Measurements from ENCODE around the gene GARIN5B.
"Not testable (repeated sequence)": the region's sequence is repeated elsewhere in the genome, so short reads cannot be mapped to it uniquely, and the experiment has no call there.

Gene GARIN5B

DNA sequence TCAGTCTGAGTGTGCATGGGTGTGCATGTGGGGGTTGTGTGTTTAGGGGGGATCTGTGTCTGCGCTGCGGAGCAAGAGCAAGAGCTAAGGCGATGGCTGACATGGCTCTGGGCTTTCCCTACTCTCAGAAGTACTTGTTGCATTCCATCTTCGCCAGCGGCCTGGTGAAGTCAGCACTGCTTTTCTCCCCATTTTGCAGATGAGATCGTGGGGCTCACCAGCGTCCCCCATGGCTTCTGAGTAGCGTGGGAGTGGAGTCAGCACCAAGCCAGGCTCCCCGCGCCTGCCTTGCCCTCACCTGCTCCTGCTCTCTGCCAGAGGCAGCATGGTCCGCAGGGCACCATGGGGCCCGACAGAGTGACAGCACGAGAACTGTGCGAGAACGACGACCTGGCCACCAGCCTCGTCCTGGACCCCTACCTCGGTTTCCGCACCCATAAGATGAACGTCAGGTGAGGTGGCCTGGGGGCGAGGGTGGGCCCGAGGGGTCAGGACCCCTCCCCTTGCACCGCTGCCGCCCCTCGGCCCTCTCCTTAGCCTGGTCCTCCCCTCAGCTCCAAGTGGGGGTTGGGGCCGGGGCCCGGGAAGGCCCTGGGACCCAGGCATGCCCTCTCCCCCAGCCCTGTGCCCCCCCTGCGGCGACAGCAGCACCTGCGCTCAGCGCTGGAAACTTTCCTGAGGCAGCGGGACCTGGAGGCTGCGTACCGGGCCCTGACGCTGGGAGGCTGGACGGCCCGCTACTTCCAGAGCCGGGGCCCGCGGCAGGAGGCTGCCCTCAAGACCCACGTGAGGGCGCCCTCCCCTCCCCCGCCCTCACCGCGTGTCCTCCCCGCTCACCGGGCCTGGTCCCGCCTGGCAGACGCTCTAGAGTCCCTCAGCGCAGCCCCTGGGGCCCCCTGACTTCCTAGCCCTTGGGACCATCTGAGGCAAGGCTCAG lies 21.2 kb downstream of the GARIN5B start:
- Mint-ChIP-seq H3K27ac (peak overlapping the region; percentile 40), H3K4me1 (peaks cover 27% of the 10 kb centered on the region), H3K36me3 (peaks cover 23% of the 10 kb centered on the region), H3K4me3 (peak overlapping the region; percentile 90), H3K9me3 (no peaks in the 10 kb centered on the region), H3K27me3 (peaks cover 5% of the 10 kb centered on the region)
- DNase-seq, result no peak
- CTCF ChIA-PET, result no interaction called here

DNA sequence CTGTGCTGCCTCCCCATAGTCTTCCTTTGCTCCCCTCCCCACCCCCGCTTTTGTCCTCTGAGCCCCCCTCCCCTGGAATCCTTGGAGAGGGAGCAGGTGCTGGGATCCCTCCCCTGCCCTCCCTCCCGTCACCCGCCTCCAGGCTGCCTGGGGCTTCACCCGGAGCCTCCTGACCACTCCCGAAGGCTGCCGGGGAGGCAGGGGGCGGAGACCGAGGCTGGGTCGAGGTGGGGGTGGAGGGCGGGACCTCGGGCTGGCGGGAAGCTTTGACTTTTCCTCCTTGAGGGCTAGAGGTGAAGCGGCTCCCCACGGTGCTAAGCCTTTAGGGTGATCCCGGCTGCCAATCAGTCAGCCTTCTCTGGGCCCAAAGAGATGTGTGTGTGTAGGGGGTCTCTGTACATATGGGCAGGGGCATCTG lies 21.9 kb downstream of the GARIN5B start:
- H3K4me3 Mint-ChIP-seq, result peak overlapping the region; percentile 90
- DNase-seq, result peak; percentile 82
- H3K36me3 Mint-ChIP-seq, result peaks cover 23% of the 10 kb centered on the region
- H3K27me3 Mint-ChIP-seq, result peaks cover 8% of the 10 kb centered on the region
- CTCF ChIA-PET, result no interaction called here
- peak overlapping the region; percentile 92 for H3K27ac Mint-ChIP-seq
- no peaks in the 10 kb centered on the region for H3K9me3 Mint-ChIP-seq
- peaks cover 27% of the 10 kb centered on the region for H3K4me1 Mint-ChIP-seq

DNA sequence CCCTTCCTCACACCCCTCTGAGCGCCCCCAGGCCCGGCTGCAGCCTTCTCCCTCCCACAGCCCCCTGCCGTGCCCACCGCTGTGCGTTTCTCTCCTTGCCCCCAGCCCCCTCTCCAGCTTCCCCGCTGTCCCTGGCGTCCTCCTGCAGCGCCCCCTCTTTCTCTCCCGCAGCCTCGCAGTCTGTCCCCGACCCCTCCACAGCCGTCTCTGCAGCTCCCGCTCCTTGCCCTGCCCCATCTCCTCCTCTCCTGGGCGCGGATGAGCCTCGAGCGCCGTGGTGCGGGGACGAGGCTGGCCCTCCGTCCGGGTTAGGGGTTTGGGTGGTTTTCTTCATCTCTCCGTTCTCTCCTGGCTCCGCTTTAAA lies 22.3 kb downstream of the GARIN5B start:
- H3K27ac Mint-ChIP-seq, result peak overlapping the region; percentile 92

GRCh38 chr19:55339889-55340783 lies 22.9 kb downstream of the GARIN5B start:
- no peak for DNase-seq
- Mint-ChIP-seq H3K4me3 (peak overlapping the region; percentile 90), H3K27ac (peak overlapping the region; percentile 94), H3K36me3 (peaks cover 18% of the 10 kb centered on the region), H3K4me1 (peaks cover 27% of the 10 kb centered on the region), H3K27me3 (peaks cover 19% of the 10 kb centered on the region), H3K9me3 (no peaks in the 10 kb centered on the region)
- CTCF ChIA-PET, result interaction anchor here (1.0 to 1.8 kb wide), 6 partner anchors 38 to 199 kb away, joined by 3 to 12 read pairs (median 4); partner anchors contain the start of genes PPP6R1 and TMEM238

More for the DNA sequence above, 22.3 kb downstream of the GARIN5B start:
- peaks cover 13% of the 10 kb centered on the region for H3K27me3 Mint-ChIP-seq
- peak; percentile 52 for DNase-seq
- peak overlapping the region; percentile 90 for H3K4me3 Mint-ChIP-seq
- H3K36me3 Mint-ChIP-seq, result peaks cover 23% of the 10 kb centered on the region
- H3K4me1 Mint-ChIP-seq, result peaks cover 27% of the 10 kb centered on the region
- H3K9me3 Mint-ChIP-seq, result no peaks in the 10 kb centered on the region
- CTCF ChIA-PET, result no interaction called here

DNA sequence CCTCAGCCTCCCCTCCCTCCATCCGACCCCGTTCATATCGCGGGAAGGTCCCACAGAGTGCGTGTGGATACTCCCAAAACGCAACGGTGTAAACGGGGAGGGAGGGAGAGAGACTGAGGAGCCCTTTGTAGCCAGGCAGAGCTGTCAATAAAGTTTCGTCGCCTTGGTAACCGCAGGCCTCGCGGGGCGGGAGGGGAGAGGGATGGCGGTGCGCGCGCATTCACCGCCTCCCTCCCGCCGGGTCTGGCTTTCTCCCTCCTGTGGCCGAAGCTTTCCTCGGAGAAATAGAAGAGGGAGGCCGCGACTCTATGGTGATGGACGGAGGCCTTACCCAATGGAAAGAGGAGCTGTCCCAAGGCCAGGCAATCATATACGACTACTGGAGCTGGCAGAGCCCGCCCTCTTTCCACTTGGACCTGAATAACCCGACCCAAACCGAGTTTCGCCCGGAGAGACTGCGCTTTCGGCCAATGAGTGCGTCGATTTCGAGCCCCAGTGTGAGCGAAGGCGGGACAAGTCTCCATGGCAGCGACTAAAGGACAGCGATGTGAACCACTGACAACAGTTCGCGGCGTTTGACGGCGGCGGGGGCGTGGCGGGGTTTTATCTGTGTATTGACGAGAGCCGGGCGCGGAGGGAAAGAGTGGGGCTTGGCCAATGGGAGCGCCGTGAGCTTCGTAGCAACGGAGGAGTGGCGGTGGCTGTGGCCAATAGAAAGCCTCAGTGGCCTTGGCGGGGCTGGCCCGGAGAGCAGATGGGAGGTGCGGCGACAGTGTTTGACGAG lies 23.8 kb downstream of the GARIN5B start, which contains the start of gene KMT5C:
KMT5C (plus strand) TSS at position 772 of the 784 bp plus-strand sequence. CDS start 2,061 bp downstream, outside the sequence.
- Mint-ChIP-seq H3K4me1 (peaks cover 27% of the 10 kb centered on the region), H3K9me3 (no peaks in the 10 kb centered on the region), H3K27ac (peak within 1 kb of the TSS; percentile 94), H3K4me3 (peak within 1 kb of the TSS; percentile 90), H3K36me3 (peaks cover 16% of the 10 kb centered on the region), H3K27me3 (peaks cover 21% of the 10 kb centered on the region)
- DNase-seq, result peak; percentile 100
- CTCF ChIA-PET, result interaction anchor here (0.6 to 1.8 kb wide), 9 partner anchors 36 to 199 kb away, joined by 3 to 12 read pairs (median 4); partner anchors contain the start of genes PPP6R1 and TMEM238

DNA sequence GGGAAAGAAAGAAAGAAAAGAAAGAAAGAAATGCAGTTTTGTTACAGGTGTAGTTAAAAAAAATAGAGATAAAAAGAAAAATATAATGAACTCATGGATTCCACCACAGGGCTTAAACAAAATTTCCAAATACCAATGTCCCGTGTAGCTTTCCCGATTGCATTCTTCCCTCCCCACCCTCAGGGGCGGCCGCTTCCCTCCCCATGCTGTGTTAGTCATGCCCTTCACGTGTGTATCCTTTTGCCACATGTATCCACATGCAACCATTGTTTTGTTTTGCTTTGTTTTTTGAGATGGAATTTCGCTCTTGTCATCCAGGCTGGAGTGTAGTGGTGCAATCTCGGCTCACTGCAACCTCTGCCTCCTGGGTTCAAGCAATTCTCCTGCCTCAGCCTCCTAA lies 27.0 kb downstream of the GARIN5B start:
- Mint-ChIP-seq H3K27me3 (peaks cover 38% of the 10 kb centered on the region), H3K27ac (no peak overlapping the region), H3K4me3 (no peak overlapping the region), H3K4me1 (peaks cover 21% of the 10 kb centered on the region), H3K36me3 (peaks cover 1% of the 10 kb centered on the region), H3K9me3 (no peaks in the 10 kb centered on the region)
- no peak for DNase-seq
- CTCF ChIA-PET, result interaction anchor here (2.5 kb wide), 1 partner anchor 34 kb away, joined by 12 read pairs; no protein-coding TSS in a partner anchor

GRCh38 chr19:55333870-55334269 lies 29.2 kb downstream of the GARIN5B start:
- DNase-seq, result no peak
- H3K27ac Mint-ChIP-seq, result no peak overlapping the region
- H3K4me3 Mint-ChIP-seq, result no peak overlapping the region
- H3K27me3 Mint-ChIP-seq, result peaks cover 42% of the 10 kb centered on the region
- H3K4me1 Mint-ChIP-seq, result peaks cover 7% of the 10 kb centered on the region
- H3K36me3 Mint-ChIP-seq, result no peaks in the 10 kb centered on the region
- CTCF ChIA-PET, result no interaction called here
- no peaks in the 10 kb centered on the region for H3K9me3 Mint-ChIP-seq

DNA sequence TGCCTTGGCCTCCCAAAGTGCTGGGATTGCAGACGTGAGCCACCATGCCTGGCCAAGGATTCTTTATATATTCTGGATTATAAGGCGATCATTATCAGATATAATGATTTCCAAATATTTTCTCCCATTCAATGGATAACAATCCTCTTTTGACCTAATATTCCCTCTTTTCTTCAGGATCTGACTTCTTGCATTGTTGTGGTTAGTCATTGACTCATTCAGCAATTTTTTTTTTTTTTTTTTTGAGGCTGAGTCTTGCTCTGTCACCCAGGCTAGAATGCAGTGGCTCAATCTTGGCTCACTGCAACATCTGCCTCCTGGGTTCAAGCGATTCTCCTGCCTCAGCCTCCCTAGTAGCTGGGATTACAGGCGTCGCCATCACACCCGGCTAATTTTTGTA lies 33.3 kb downstream of the GARIN5B start:
- H3K36me3 Mint-ChIP-seq, DNase-seq, H3K27ac Mint-ChIP-seq, CTCF ChIA-PET, H3K9me3 Mint-ChIP-seq, H3K4me3 Mint-ChIP-seq, H3K4me1 Mint-ChIP-seq: not testable (repeated sequence)
- H3K27me3 Mint-ChIP-seq, result peaks cover 37% of the 10 kb centered on the region

- H3K4me1 Mint-ChIP-seq, H3K36me3 Mint-ChIP-seq, H3K4me3 Mint-ChIP-seq, H3K27ac Mint-ChIP-seq, DNase-seq, H3K9me3 Mint-ChIP-seq: not testable (repeated sequence)
- CTCF ChIA-PET, result interaction anchor here (1.1 kb wide), 1 partner anchor 27 kb away, joined by 3 read pairs; no protein-coding TSS in a partner anchor
- H3K27me3 Mint-ChIP-seq, result peaks cover 40% of the 10 kb centered on the region
These were observed 34.2 kb downstream of the GARIN5B start for GRCh38 chr19:55328774-55329318.

- Mint-ChIP-seq H3K36me3 (no peaks in the 10 kb centered on the region), H3K27me3 (peaks cover 55% of the 10 kb centered on the region), H3K4me3 (no peak within 1 kb of the TSS), H3K9me3 (no peaks in the 10 kb centered on the region), H3K27ac (no peak within 1 kb of the TSS), H3K4me1 (peaks cover 11% of the 10 kb centered on the region)
- CTCF ChIA-PET, result no interaction called here
- DNase-seq, result no peak
These were observed 37.9 kb downstream of the GARIN5B start, which contains the start of gene TMEM150B for GRCh38 chr19:55325172-55325571. Gene TMEM150B, minus strand, starts transcription at chr19:55325341. Its CDS starts 4,305 bp downstream, at chr19:55321036.

GRCh38 chr19:55324662-55325061 lies 38.4 kb downstream of the GARIN5B start:
- CTCF ChIA-PET, result no interaction called here
- Mint-ChIP-seq H3K9me3 (no peaks in the 10 kb centered on the region), H3K27ac (no peak overlapping the region), H3K4me1 (peaks cover 11% of the 10 kb centered on the region), H3K4me3 (no peak overlapping the region), H3K27me3 (peaks cover 55% of the 10 kb centered on the region), H3K36me3 (no peaks in the 10 kb centered on the region)
- no peak for DNase-seq

- H3K27ac Mint-ChIP-seq, result no peak overlapping the region
- H3K36me3 Mint-ChIP-seq, result no peaks in the 10 kb centered on the region
- H3K4me1 Mint-ChIP-seq, result peaks cover 11% of the 10 kb centered on the region
- H3K27me3 Mint-ChIP-seq, result peaks cover 50% of the 10 kb centered on the region
- CTCF ChIA-PET, result interaction anchor here (1.0 to 1.7 kb wide), 3 partner anchors 19 to 96 kb away, joined by 3 to 5 read pairs (median 5); no protein-coding TSS in a partner anchor
- H3K9me3 Mint-ChIP-seq, result no peaks in the 10 kb centered on the region
- DNase-seq, result no peak
- H3K4me3 Mint-ChIP-seq, result no peak overlapping the region
These were observed 40.7 kb downstream of the GARIN5B start for GRCh38 chr19:55322204-55322885.

Data from activated naive CD4-positive, alpha-beta T cell treated with anti-CD3 and anti-CD28 coated beads, Interleukin-2, amount 10 ng/mL, durations not matched to agents 7 days and 5 days (primary cell).